Stomach (tissue), 9 donors: ENCODE measurements around the gene HPDL. TPM values are rescaled to one million over a fixed set of nuclear protein-coding genes. Genes with fewer than 3 reads are reported as not detected.

Source experiments
- DNase-seq, 2 donors: peaks; one replicate each; pipeline versions ENCODE4 v3.0.0 to v3.0.0-alpha.2; 2013 to 2019
- H3K27ac ChIP-seq, 5 donors: fragments of 200-600 bp in 4 of 5; sonication (generic) in 4 of 5; one replicate each; pipeline ENCODE4 v1.5.1; 2013 to 2019; ENCODE audit warnings: mild to moderate bottlenecking in 1 of 5, moderate library complexity in 1 of 5
- H3K27me3 ChIP-seq, 3 donors: fragments of 200-600 bp; sonication (generic); one replicate each; pipeline ENCODE4 v1.5.1; 2017 to 2019; ENCODE audit warnings: mixed run types in 1 of 3
- H3K36me3 ChIP-seq, 4 donors: fragments of 200-600 bp; sonication (generic); 1 replicate in 3 of 4; 2 replicates in 1 of 4; pipeline ENCODE4 v1.5.1; 2016 to 2019
- H3K4me1 ChIP-seq, 4 donors: fragments of 200-600 bp; sonication (generic); one replicate each; pipeline ENCODE4 v1.5.1; 2016 to 2019
- H3K4me3 ChIP-seq, 4 donors: fragments of 200-600 bp; sonication (generic) in 3 of 4; one replicate each; pipeline ENCODE4 v1.5.1; 2016 to 2019; ENCODE audit warnings: mild to moderate bottlenecking in 1 of 4
- H3K9me3 ChIP-seq, 4 donors: fragments of 200-600 bp; sonication (generic); one replicate each; pipeline ENCODE4 v1.5.1; 2016 to 2019
- CTCF ChIP-seq, 7 experiments: fragments of 450-650 bp in 4 of 7; fragments of 200-600 bp in 3 of 7; sonication (generic) in 3 of 7; IDR thresholded peaks; one replicate each; pipeline ENCODE4 v1.5.1; 2016 to 2019; ENCODE audit warnings: antibody characterized with exemption in 7 of 7, control low read depth in 2 of 7, mild to moderate bottlenecking in 1 of 7
- EP300 ChIP-seq: sonication (generic); formaldehyde crosslinking; IDR thresholded peaks from one replicate; pipeline ENCODE4 v1.6.1; 2017; ENCODE audit warnings: antibody characterized with exemption
- POLR2A ChIP-seq, 4 donors: fragments of 450-650 bp; IDR thresholded peaks; one replicate each; pipeline ENCODE4 v1.6.1; 2016; ENCODE audit warnings: antibody characterized with exemption in 4 of 4, control low read depth in 2 of 4, mild to moderate bottlenecking in 1 of 4, moderate library complexity in 1 of 4
- POLR2AphosphoS5 ChIP-seq, 3 donors: sonication (generic); formaldehyde crosslinking; IDR thresholded peaks; one replicate each; pipeline ENCODE4 v1.6.1; 2016; ENCODE audit warnings: antibody characterized with exemption in 3 of 3
- WGBS, 5 donors: extraction: QIAGEN DNeasy Blood & Tissue Kit in 3 of 5; methylation state at CpG; one replicate each; pipeline versions ENCODE4 v1.1.5 to v1.1.7; 2013 to 2018; 5-methylcytosine and 5-hydroxymethylcytosine counted together
- intact Hi-C: fragments of 100-400 bp; cut with DNase I; formaldehyde crosslinking; loops from one replicate; pipeline ENCODE4 v1.15.1; 2023; ENCODE audit warnings: low total_unique reads
- polyA plus RNA-seq, 3 donors: library from polyadenylated mRNA; stranded (reverse); fragments of 200-250 nt; gene quantifications; one replicate each; pipeline ENCODE4 v1.2.3, GENCODE V29; 2013
- total RNA-seq, 5 donors: library from RNA; depleted of rRNA; stranded (reverse); fragments of >200 nt; gene quantifications; one replicate each; pipeline versions ENCODE4 v1.1.0 to v1.2.3, GENCODE V29; 2014 to 2016
- donor health status: healthy with polysubstance abuse.
- donor health status: Bipolar disorder and iron deficiency.
- donor health status: healthy.

Gene HPDL
- total and polyA plus RNA-seq, 8 donors, result 1.8 to 10.1 (median 4.1) TPM; not detected in 3

- Histone ChIP-seq H3K36me3 (peaks cover 0 to 13% (median 8%) of the 10 kb centered on the region in 4 donors), H3K27me3 (no peaks in the 10 kb centered on the region), H3K27ac (no peak overlapping the region), H3K9me3 (no peaks in the 10 kb centered on the region), H3K4me1 (peaks cover 0 to 21% (median 16%) of the 10 kb centered on the region in 4 donors), H3K4me3 (no peak overlapping the region)
- TF ChIP-seq CTCF (IDR thresholded peaks at IDR 0.05) (no peak), POLR2A (IDR thresholded peaks at IDR 0.05) (no peak), POLR2AphosphoS5 (IDR thresholded peaks at IDR 0.05) (no peak), EP300 (no peak)
- no peak for DNase-seq
- WGBS, 5 donors, result 77 to 94% (median 85%) methylated on average over 5 of the region's 5 CpGs
- intact Hi-C loops, result no loop called here
Observed at GRCh38 chr1:45351508-45351907, 24.8 kb downstream of the HPDL start.

- peaks cover 0 to 11% (median 3%) of the 10 kb centered on the region in 4 donors for H3K36me3 ChIP-seq
- DNase-seq, result no peak
- intact Hi-C loops, result no loop called here
- no peak for TF ChIP-seq EP300
- no peak for TF ChIP-seq POLR2AphosphoS5 (IDR thresholded peaks at IDR 0.05)
- TF ChIP-seq POLR2A (IDR thresholded peaks at IDR 0.05), result no peak
- TF ChIP-seq CTCF (IDR thresholded peaks at IDR 0.05), result no peak
- H3K4me3 ChIP-seq, result no peak overlapping the region
- H3K9me3 ChIP-seq, result no peaks in the 10 kb centered on the region
- 55 to 78% (median 69%) methylated on average over 2 of the region's 2 CpGs for WGBS, 5 donors
- H3K27ac ChIP-seq, result no peak overlapping the region
- no peaks in the 10 kb centered on the region for H3K27me3 ChIP-seq
- peaks cover 0 to 13% (median 8%) of the 10 kb centered on the region in 4 donors for H3K4me1 ChIP-seq
Observed at GRCh38 chr1:45353685-45354084, 27.0 kb downstream of the HPDL start.

GRCh38 chr1:45354838-45355237 is 28.1 kb downstream of the HPDL start:
- no peaks in the 10 kb centered on the region for H3K27me3 ChIP-seq
- H3K36me3 ChIP-seq, result peaks cover 0 to 11% (median 3%) of the 10 kb centered on the region in 4 donors
- no peak overlapping the region for H3K27ac ChIP-seq
- H3K4me1 ChIP-seq, result peaks cover 0 to 5% (median under 1%) of the 10 kb centered on the region in 4 donors
- no peak overlapping the region for H3K4me3 ChIP-seq
- DNase-seq, result no peak
- 91 to 98% (median 96%) methylated on average over 4 of the region's 4 CpGs for WGBS, 5 donors
- TF ChIP-seq EP300 (no peak), POLR2A (IDR thresholded peaks at IDR 0.05) (no peak), CTCF (IDR thresholded peaks at IDR 0.05) (no peak), POLR2AphosphoS5 (IDR thresholded peaks at IDR 0.05) (no peak)
- no peaks in the 10 kb centered on the region for H3K9me3 ChIP-seq
- intact Hi-C loops, result loop anchor here (5.0 kb wide), 1 partner anchor 137 kb away; the partner anchor contains the start of gene TESK2

DNA sequence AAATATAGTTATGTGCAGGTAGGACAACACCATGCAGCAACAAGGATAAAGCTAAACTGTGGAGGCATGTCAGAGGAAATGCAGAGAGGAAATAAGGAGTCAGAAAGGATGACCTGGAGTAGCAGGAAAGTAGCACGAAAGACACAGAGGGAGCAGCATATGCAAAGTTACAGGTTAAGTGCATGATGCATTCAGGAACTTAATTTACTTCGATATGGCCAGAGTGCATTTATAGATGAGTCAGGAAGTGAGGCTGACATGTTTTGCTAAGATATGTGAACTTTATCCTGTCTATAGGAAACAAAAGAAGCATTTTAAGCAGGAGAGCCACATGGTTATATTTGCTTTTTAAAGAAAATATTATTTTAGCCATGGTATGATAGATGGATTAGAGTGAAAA is 29.0 kb downstream of the HPDL start:
- intact Hi-C loops, result loop anchor here (5.0 kb wide), 1 partner anchor 137 kb away; the partner anchor contains the start of gene TESK2
- H3K9me3 ChIP-seq, result no peaks in the 10 kb centered on the region
- DNase-seq, result no peak
- no peak overlapping the region for H3K27ac ChIP-seq
- 36 to 55% (median 53%) methylated on average over 2 of the region's 2 CpGs for WGBS, 5 donors
- TF ChIP-seq POLR2AphosphoS5 (IDR thresholded peaks at IDR 0.05) (no peak), CTCF (IDR thresholded peaks at IDR 0.05) (no peak), EP300 (no peak), POLR2A (IDR thresholded peaks at IDR 0.05) (no peak)
- no peak overlapping the region for H3K4me3 ChIP-seq
- H3K4me1 ChIP-seq, result peaks cover 7 to 14% (median 8%) of the 10 kb centered on the region in 4 donors
- no peaks in the 10 kb centered on the region for H3K27me3 ChIP-seq
- peaks cover 0 to 11% (median 3%) of the 10 kb centered on the region in 4 donors for H3K36me3 ChIP-seq
